Measurements from ENCODE around the gene WDFY2. TPM values are rescaled to one million over a fixed set of nuclear protein-coding genes. Genes with fewer than 3 reads are reported as not detected.
A peak's percentile ranks its signal among the peaks of the same experiment; 100 is the strongest.

Gene WDFY2
- total RNA-seq, 1 experiment from 2014 or later, result 5.3 TPM

GRCh38 chr13:51814071-51814470 lies 229.8 kb downstream of the WDFY2 start:
- no peak for DNase-seq (ENCODE audit: low spot score)

DNA sequence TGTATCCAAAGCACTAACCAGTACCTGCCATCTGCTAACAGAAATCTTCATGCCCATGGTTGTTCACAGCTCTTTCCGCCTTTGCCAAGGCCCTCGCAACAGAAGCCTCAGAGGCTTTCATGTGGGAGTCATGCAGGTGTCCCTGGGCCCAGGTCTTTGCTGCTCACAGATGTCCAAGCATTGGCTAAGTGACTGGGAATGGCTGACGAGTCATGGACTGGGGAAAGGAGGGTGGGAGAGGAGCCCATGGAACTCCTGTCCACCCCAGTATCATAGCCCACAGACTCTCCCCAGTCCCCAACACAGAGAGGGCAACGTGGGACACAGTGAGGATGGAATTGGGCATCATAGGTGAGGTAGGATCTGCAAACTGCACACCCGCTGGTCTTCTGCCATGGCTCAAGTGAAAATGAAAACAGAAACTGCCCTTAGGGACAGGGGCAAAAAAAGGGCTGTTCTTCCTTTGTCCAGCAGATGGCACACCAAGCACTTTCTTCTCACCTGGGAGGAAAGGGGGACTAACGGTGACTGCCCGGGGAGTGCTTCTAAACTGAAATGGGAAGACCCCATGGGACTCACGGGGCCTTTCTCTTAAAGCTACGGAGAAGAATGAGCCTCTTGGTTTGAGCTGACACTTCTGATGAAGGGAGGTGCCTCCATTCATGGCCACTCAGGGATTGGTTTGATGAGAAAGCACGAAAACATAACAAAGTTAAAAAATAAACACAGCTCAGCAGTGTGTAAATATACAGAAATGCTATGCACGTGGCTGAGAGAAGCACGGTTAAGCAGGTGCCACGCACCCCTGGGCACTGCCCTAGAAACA lies 230.8 kb downstream of the WDFY2 start:
- DNase-seq (ENCODE audit: low spot score), result peak; percentile 90

- DNase-seq (ENCODE audit: low spot score), result peak; percentile 25
Observed at GRCh38 chr13:51815848-51816247, 231.6 kb downstream of the WDFY2 start.

GRCh38 chr13:51816604-51817249 lies 232.5 kb downstream of the WDFY2 start:
- no peak for DNase-seq (ENCODE audit: low spot score)

Small RNA genes within 50 kb of the gene (small RNA-seq; reads per million reads assigned to genes)
- not detected for gene MIR4703
- gene RN7SL413P, result not detected
- gene RNU6-65P, result not detected
- gene RNY1P6, result not detected

Other genes starting within 250 kb of the WDFY2 start
- gene SERPINE3, start 244.8 kb upstream of the WDFY2 start, total RNA-seq (2014; rRNA removed; shearing (Covaris generic)), result not detected in 2 replicates
- 37.6 and 49.4 TPM in 2 replicates for gene INTS6, start 131.4 kb upstream of the WDFY2 start, total RNA-seq (2014; rRNA removed; shearing (Covaris generic))
- 8.0 and 9.8 TPM in 2 replicates for gene DHRS12, start 219.7 kb downstream of the WDFY2 start, total RNA-seq (2014; rRNA removed; shearing (Covaris generic))